OCI-LY1 (cell line): ENCODE results near the gene TPH1.

ENCODE experiments used
- CTCF ChIP-seq: fragments of 200-600 bp; sonication (generic), shearing (Covaris generic); IDR thresholded peaks from 2 replicates; pipeline ENCODE4 v1.5.1; 2017; ENCODE audit warnings: mild to moderate bottlenecking, antibody characterized with exemption, low read length, moderate library complexity, mixed read lengths
- EZH2 ChIP-seq: fragments of 200-600 bp; sonication (generic), shearing (Covaris generic); IDR thresholded peaks from 2 replicates; pipeline ENCODE4 v1.8.0; 2017; ENCODE audit warnings: borderline replicate concordance, mixed run types, mild to moderate bottlenecking, antibody characterized with exemption, low read length, moderate library complexity, mixed read lengths

DNA sequence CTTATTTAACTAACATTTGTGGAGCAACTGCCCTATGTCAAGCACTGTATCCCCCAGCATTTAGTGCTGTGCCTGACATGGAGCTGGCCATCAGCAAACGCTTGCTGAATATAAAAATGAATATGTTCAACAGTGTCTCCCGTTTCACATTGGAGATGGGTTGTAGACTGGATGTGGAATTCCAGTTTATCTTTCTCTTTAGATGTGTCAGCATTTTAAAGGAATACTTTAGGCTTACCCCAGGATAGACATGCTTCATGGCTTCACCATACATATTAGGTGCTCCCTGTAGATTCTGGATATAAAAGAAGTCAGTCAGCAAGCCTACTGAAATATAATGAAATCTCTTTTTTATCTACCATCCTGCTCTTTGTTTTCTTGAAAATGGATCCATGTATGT lies 21.3 kb upstream of the TPH1 start:
- TF ChIP-seq CTCF, result no peak
- TF ChIP-seq EZH2, result no peak
